GM21528 (cell line): ENCODE results near the gene FOXQ1.
"Not testable (repeated sequence)": the region's sequence is repeated elsewhere in the genome, so short reads cannot be mapped to it uniquely, and the experiment has no call there.

ENCODE experiments used
- ATAC-seq: cut with Tn5 transposase; IDR thresholded peaks from one replicate; pipeline ENCODE4 v1.9.1; 2021; ENCODE audit warnings: mild to moderate bottlenecking, moderate library complexity; ENCODE audit not compliant: unreplicated experiment, low FRiP score

FOXQ1 gene

GRCh38 chr6:1351381-1352008, 39.6 kb downstream of the FOXQ1 start:
- ATAC-seq = no peak

- not testable (repeated sequence) for ATAC-seq
Observed at GRCh38 chr6:1355068-1355467, 43.2 kb downstream of the FOXQ1 start.

GRCh38 chr6:1361717-1362116, 49.8 kb downstream of the FOXQ1 start:
- ATAC-seq = not testable (repeated sequence)

- no peak for ATAC-seq
Observed at GRCh38 chr6:1362643-1363042, 50.7 kb downstream of the FOXQ1 start.

GRCh38 chr6:1363298-1363697, 51.4 kb downstream of the FOXQ1 start:
- no peak for ATAC-seq

- no peak for ATAC-seq
Observed at GRCh38 chr6:1363729-1364572, 52.1 kb downstream of the FOXQ1 start.
